HCT116 (cell line): ENCODE results near the gene MORF4L1. TPM values are rescaled to one million over a fixed set of nuclear protein-coding genes. Genes with fewer than 3 reads are reported as not detected.

ENCODE experiments used
- ATAC-seq: fragments of 200-7000 bp; cut with Tn5 transposase; 2 replicates; pipeline ENCODE4 v1.9.1; 2020; ENCODE audit warnings: mild to moderate bottlenecking, moderate library complexity
- BruUV-seq: library from RNA; stranded (reverse); fragments of 400-500 nt; replicated peaks from 2 replicates; lab custom pipeline; 2021; lab: Mats Ljungman, UMichigan
- CTCF ChIA-PET: fragments of 300-600 bp; sonication (Branson Sonifier 250); formaldehyde crosslinking; loops from one replicate; lab custom pipeline; 2021; ENCODE audit warnings: antibody characterized with exemption; lab: Charles Lee
- POLR2A ChIA-PET: fragments of 300-600, 350-600 bp; sonication (Branson Sonifier 250); formaldehyde crosslinking; loops from one replicate; lab custom pipeline; 2021; ENCODE audit warnings: antibody characterized with exemption; lab: Charles Lee
- RAD21 ChIA-PET, 2 experiments: fragments of 300-600 bp; sonication (Branson Sonifier 250); formaldehyde crosslinking; loops; one replicate each; lab custom pipeline; 2023; ENCODE audit warnings: low total read pairs in 2 of 2; ENCODE audit not compliant: uncharacterized antibody in 2 of 2, unreplicated experiment in 2 of 2, low non-redundant PET in 1 of 2; lab: Charles Lee
- DNase-seq: peaks from one replicate; pipeline ENCODE4 v3.0.0-alpha.2; 2010; ENCODE audit warnings: low read depth, low spot score
- H2AFZ ChIP-seq: fragments of 200-600 bp; shearing (Covaris generic), sonication (generic); 2 replicates; pipeline ENCODE4 v1.6.1; 2017; ENCODE audit warnings: low read depth, mixed run types, mixed read lengths, antibody characterized with exemption, low read length; ENCODE audit not compliant: poor library complexity, severe bottlenecking
- H3K27ac ChIP-seq: 2 replicates; pipeline ENCODE4 v1.5.1; 2012; ENCODE audit warnings: low read depth, low read length
- H3K27me3 ChIP-seq: fragments of 200-600 bp; sonication (generic); 2 replicates; pipeline ENCODE4 v1.6.1; 2016; ENCODE audit warnings: mixed run types, low read length, mixed read lengths; ENCODE audit not compliant: insufficient read depth
- H3K36me3 ChIP-seq, 2 experiments: fragments of 200-500 bp in 1 of 2; fragments of 200-600 bp in 1 of 2; sonication (Bioruptor generic) in 1 of 2; sonication (generic) in 1 of 2; 2 replicates each; pipeline versions ENCODE4 v1.5.1 to v1.6.1; 2014 to 2016; ENCODE audit warnings: low read length in 2 of 2, inconsistent platforms in 1 of 2, mixed read lengths in 1 of 2, mixed run types in 1 of 2; ENCODE audit not compliant: insufficient read depth in 2 of 2, control insufficient read depth in 1 of 2
- H3K4me1 ChIP-seq, 2 experiments: fragments of 200-600 bp in 1 of 2; sonication (generic) in 1 of 2; 2 replicates each; pipeline versions ENCODE4 v1.5.1 to v1.6.1; 2012 to 2017; ENCODE audit warnings: low read length in 2 of 2, inconsistent platforms in 1 of 2, mild to moderate bottlenecking in 1 of 2, mixed read lengths in 1 of 2, mixed run types in 1 of 2, moderate library complexity in 1 of 2; ENCODE audit not compliant: insufficient read depth in 2 of 2, control insufficient read depth in 1 of 2
- H3K4me2 ChIP-seq: fragments of 200-600 bp; sonication (generic); 2 replicates; pipeline ENCODE4 v1.6.1; 2017; ENCODE audit warnings: mixed run types, low read length, mixed read lengths
- H3K4me3 ChIP-seq, 2 experiments: fragments of 200-600 bp in 1 of 2; sonication (generic) in 1 of 2; replicated peaks in 1 of 2; 2 replicates each; pipeline ENCODE4 v1.5.1; 2011 to 2016; ENCODE audit warnings: low read length in 2 of 2, control low read depth in 1 of 2, low read depth in 1 of 2, mild to moderate bottlenecking in 1 of 2, mixed read lengths in 1 of 2, mixed run types in 1 of 2
- H3K79me2 ChIP-seq: fragments of 200-600 bp; sonication (generic); 2 replicates; pipeline ENCODE4 v1.6.1; 2017; ENCODE audit warnings: mild to moderate bottlenecking, mixed run types, low read length, moderate library complexity, mixed read lengths; ENCODE audit not compliant: insufficient read depth
- H3K9ac ChIP-seq: fragments of 200-600 bp; sonication (generic); 2 replicates; pipeline ENCODE4 v1.6.1; 2016; ENCODE audit warnings: low read length, mixed read lengths
- H3K9me2 ChIP-seq: fragments of 200-600 bp; sonication (generic), shearing (Covaris generic); 2 replicates; pipeline ENCODE4 v1.6.1; 2017; ENCODE audit warnings: mixed run types, mild to moderate bottlenecking, moderate library complexity; ENCODE audit not compliant: insufficient read depth
- H3K9me3 ChIP-seq, 2 experiments: fragments of 200-500 bp in 1 of 2; fragments of 200-600 bp in 1 of 2; sonication (Bioruptor generic) in 1 of 2; sonication (generic) in 1 of 2; 2 replicates each; pipeline ENCODE4 v1.6.1; 2014 to 2017; ENCODE audit warnings: low read length in 2 of 2, mixed read lengths in 2 of 2, inconsistent platforms in 1 of 2, low read depth in 1 of 2, mild to moderate bottlenecking in 1 of 2, mixed run types in 1 of 2, moderate library complexity in 1 of 2; ENCODE audit not compliant: control insufficient read depth in 1 of 2, insufficient read depth in 1 of 2
- H4K20me1 ChIP-seq: fragments of 200-600 bp; sonication (generic), shearing (Covaris generic); 2 replicates; pipeline ENCODE4 v1.6.1; 2017; ENCODE audit warnings: mixed run types, mild to moderate bottlenecking, moderate library complexity; ENCODE audit not compliant: insufficient read depth
- CBX3 ChIP-seq: IDR thresholded peaks from 2 replicates; pipeline ENCODE4 v1.6.1; 2012; ENCODE audit warnings: low read depth
- EGR1 ChIP-seq: IDR thresholded peaks from 2 replicates; pipeline ENCODE4 v1.6.1; 2012; ENCODE audit warnings: low read depth
- EZH2phosphoT487 ChIP-seq: fragments of 200-600 bp; IDR thresholded peaks from 2 replicates; pipeline ENCODE4 v1.6.1; 2018; ENCODE audit warnings: antibody characterized with exemption, borderline replicate concordance
- FOSL1 ChIP-seq: IDR thresholded peaks from 2 replicates; pipeline ENCODE4 v1.6.1; 2012; ENCODE audit warnings: low read depth
- JUND ChIP-seq: IDR thresholded peaks from 2 replicates; pipeline ENCODE4 v1.6.1; 2012
- POLR2A ChIP-seq: IDR thresholded peaks from 2 replicates; pipeline ENCODE4 v1.7.0; 2011; ENCODE audit warnings: borderline replicate concordance; ENCODE audit not compliant: insufficient read depth, insufficient read length; ENCODE audit errors: extremely low read depth
- POLR2AphosphoS5 ChIP-seq: IDR thresholded peaks from 2 replicates; pipeline ENCODE4 v1.6.1; 2011; ENCODE audit warnings: mild to moderate bottlenecking, low read depth, low read length, moderate library complexity
- RAD21 ChIP-seq: IDR thresholded peaks from 2 replicates; pipeline ENCODE4 v1.6.1; 2012; ENCODE audit warnings: low read depth, mild to moderate bottlenecking
- REST ChIP-seq: IDR thresholded peaks from 2 replicates; pipeline ENCODE4 v1.6.1; 2012; ENCODE audit warnings: low read depth
- SIN3A ChIP-seq: IDR thresholded peaks from 2 replicates; pipeline ENCODE4 v1.6.1; 2012; ENCODE audit warnings: low read depth
- TCF7L2 ChIP-seq: IDR thresholded peaks from 2 replicates; pipeline ENCODE4 v1.7.0; 2011; ENCODE audit warnings: borderline replicate concordance, inconsistent platforms; ENCODE audit not compliant: insufficient read depth, insufficient read length; ENCODE audit errors: extremely low read depth
- YY1 ChIP-seq: IDR thresholded peaks from 2 replicates; pipeline ENCODE4 v1.6.1; 2011; ENCODE audit warnings: low read length, low read depth, moderate library complexity, mild to moderate bottlenecking; ENCODE audit not compliant: insufficient replicate concordance; ENCODE audit errors: extremely low read depth
- ZNF274 ChIP-seq: fragments of 200-500 bp; sonication (Bioruptor generic); IDR thresholded peaks from 2 replicates; pipeline ENCODE4 v1.6.1; 2014; ENCODE audit warnings: mild to moderate bottlenecking, low read depth, low read length, inconsistent platforms
- intact Hi-C: fragments of 100-400 bp; cut with micrococcal nuclease; formaldehyde crosslinking; loops from 2 replicates; pipeline ENCODE4 v1.10.0; 2022
- total RNA-seq: library from RNA; stranded (reverse); gene quantifications from one replicate; pipeline ENCODE4 v1.2.1, GENCODE V29; 2021; ENCODE audit not compliant: unreplicated experiment

The MORF4L1 gene
- total RNA-seq, 1 experiment from 2014 or later, result 273 TPM

- ATAC-seq (no peak), DNase-seq (no peak)
- no TSS peak for BruUV-seq
- no peaks in the 10 kb centered on the region for H3K9me3 ChIP-seq
- ChIA-PET RAD21 (no interaction called here), POLR2A (no interaction called here), CTCF (no interaction called here)
- H3K9me2 ChIP-seq, result no peaks in the 10 kb centered on the region
- H3K4me3 ChIP-seq, result no peak overlapping the region
- peaks cover 70 to 79% of the 10 kb centered on the region in 2 experiments for H3K36me3 ChIP-seq
- intact Hi-C loops, result no loop called here
- no peaks in the 10 kb centered on the region; the same call in 1 of the 2 replicates for H4K20me1 ChIP-seq
- no peaks in the 10 kb centered on the region for H3K27me3 ChIP-seq
- H3K27ac ChIP-seq, result no peak overlapping the region
- TF ChIP-seq CBX3 (no peak), POLR2A (no peak), SIN3A (no peak), RAD21 (no peak), YY1 (no peak), EZH2phosphoT487 (no peak), FOSL1 (no peak), ZNF274 (no peak)
- no peak overlapping the region for H2AFZ ChIP-seq
- H3K4me2 ChIP-seq, result no peak overlapping the region
- no peak overlapping the region for H3K9ac ChIP-seq
- H3K79me2 ChIP-seq, result peaks cover 91% of the 10 kb centered on the region
- H3K4me1 ChIP-seq, result no peaks in the 10 kb centered on the region
Measured at GRCh38 chr15:78893538-78893937, 20.8 kb downstream of the MORF4L1 start.

GRCh38 chr15:78895471-78895870, 22.8 kb downstream of the MORF4L1 start:
- Histone ChIP-seq H2AFZ (no peak overlapping the region), H3K9me3 (no peaks in the 10 kb centered on the region), H3K27ac (no peak overlapping the region), H3K27me3 (no peaks in the 10 kb centered on the region), H3K4me1 (no peaks in the 10 kb centered on the region), H3K79me2 (peaks cover 86% of the 10 kb centered on the region), H3K36me3 (peaks cover 68 to 71% of the 10 kb centered on the region in 2 experiments), H3K9ac (no peak overlapping the region), H3K4me2 (no peak overlapping the region), H4K20me1 (no peaks in the 10 kb centered on the region; the same call in 1 of the 2 replicates), H3K9me2 (no peaks in the 10 kb centered on the region), H3K4me3 (no peak overlapping the region)
- POLR2A ChIA-PET, result no interaction called here
- CTCF ChIA-PET, result no interaction called here
- ATAC-seq (no peak), DNase-seq (no peak)
- RAD21 ChIA-PET, result no interaction called here
- no TSS peak for BruUV-seq
- intact Hi-C loops, result no loop called here
- TF ChIP-seq SIN3A (no peak), FOSL1 (no peak), TCF7L2 (no peak), REST (no peak), CBX3 (no peak), EGR1 (no peak), JUND (no peak), POLR2AphosphoS5 (no peak), YY1 (no peak)
